Upper lobe of left lung (tissue), 6 donors: ENCODE measurements around the gene CDC27. TPM values are rescaled to one million over a fixed set of nuclear protein-coding genes. Genes with fewer than 3 reads are reported as not detected.

Source experiments
- ATAC-seq, 2 donors: fragments of 200-7000 bp; cut with Tn5 transposase; one replicate each; pipeline ENCODE4 v1.9.1; 2022; ENCODE audit warnings: mild to moderate bottlenecking in 2 of 2, moderate library complexity in 2 of 2; ENCODE audit not compliant: low FRiP score in 2 of 2
- DNase-seq, 2 donors: peaks; one replicate each; pipeline ENCODE4 v3.0.0-alpha.2; 2019 to 2020
- H3K27ac ChIP-seq, 4 donors: fragments of 200-600 bp; sonication (generic); one replicate each; pipeline ENCODE4 v1.5.1; 2016 to 2019
- H3K27me3 ChIP-seq, 4 donors: fragments of 200-600 bp; sonication (generic); one replicate each; pipeline ENCODE4 v1.5.1; 2017 to 2019
- H3K36me3 ChIP-seq, 4 donors: fragments of 200-600 bp; sonication (generic); one replicate each; pipeline ENCODE4 v1.5.1; 2016 to 2019
- H3K4me1 ChIP-seq, 4 donors: fragments of 200-600 bp; sonication (generic); one replicate each; pipeline ENCODE4 v1.5.1; 2018 to 2019
- H3K4me3 ChIP-seq, 4 donors: fragments of 200-600 bp; sonication (generic); one replicate each; pipeline ENCODE4 v1.5.1; 2017 to 2019; ENCODE audit warnings: mild to moderate bottlenecking in 2 of 4, moderate library complexity in 1 of 4
- H3K9me3 ChIP-seq, 4 donors: fragments of 200-600 bp; sonication (generic); one replicate each; pipeline ENCODE4 v1.5.1; 2018 to 2019
- CTCF ChIP-seq, 6 experiments: fragments of 450-650 bp in 4 of 6; fragments of 200-600 bp in 2 of 6; sonication (generic) in 2 of 6; IDR thresholded peaks; one replicate each; pipeline ENCODE4 v1.5.1; 2016 to 2019; ENCODE audit warnings: antibody characterized with exemption in 6 of 6
- EP300 ChIP-seq, 4 donors: sonication (generic); formaldehyde crosslinking; IDR thresholded peaks; one replicate each; pipeline ENCODE4 v1.5.1; 2017; ENCODE audit warnings: antibody characterized with exemption in 4 of 4, control low read depth in 2 of 4
- POLR2A ChIP-seq, 4 donors: fragments of 450-650 bp; IDR thresholded peaks; one replicate each; pipeline ENCODE4 v1.5.1; 2016 to 2017; ENCODE audit warnings: antibody characterized with exemption in 4 of 4, mild to moderate bottlenecking in 2 of 4
- POLR2AphosphoS5 ChIP-seq, 2 donors: sonication (generic); formaldehyde crosslinking; IDR thresholded peaks; one replicate each; pipeline ENCODE4 v1.5.1; 2017; ENCODE audit warnings: antibody characterized with exemption in 2 of 2
- WGBS, 2 donors: methylation state at CpG; one replicate each; pipeline ENCODE4 v1.1.5; 2017 to 2018; 5-methylcytosine and 5-hydroxymethylcytosine counted together
- total RNA-seq, 6 donors: library from RNA; depleted of rRNA in 4 of 6; stranded (reverse); fragments of >200 nt in 4 of 6; gene quantifications; one replicate each; pipeline versions ENCODE4 v1.1.0 to v1.2.1, GENCODE V29; 2016 to 2021
- donor health status: DM: no; HTN: no; CAD: no; lungs with moderate emphysema.
- donor health status: DM: no; HTN: yes; CAD: no; lungs with severe emphysema.

Gene CDC27
- 10 to 100 TPM; 40.3 to 74.8 (median 55.1) TPM for total RNA-seq

GRCh38 chr17:47188876-47189731, at the start of gene CDC27:
Gene CDC27, minus strand, starts transcription at chr17:47189295. Its CDS starts 123 bp downstream, at chr17:47189172.
- peak in 1 of 4 donors; percentile 33 for TF ChIP-seq EP300 (IDR thresholded peaks at IDR 0.05)
- peak in 2 of 6 experiments; percentile 3 to 5 for TF ChIP-seq CTCF (IDR thresholded peaks at IDR 0.05)
- peak in 3 of 4 donors; percentile 48 to 71 (median 55) for TF ChIP-seq POLR2A (IDR thresholded peaks at IDR 0.05)
- peak; percentile 60 to 61 for TF ChIP-seq POLR2AphosphoS5 (IDR thresholded peaks at IDR 0.05)
- H3K36me3 ChIP-seq, result no peaks in the 10 kb centered on the region
- no peaks in the 10 kb centered on the region for H3K9me3 ChIP-seq
- H3K27ac ChIP-seq, result peak within 1 kb of the TSS; percentile 92 to 98 (median 96)
- peak; percentile 98 to 99 for DNase-seq
- H3K4me1 ChIP-seq, result peaks cover 26 to 46% (median 32%) of the 10 kb centered on the region in 4 donors
- WGBS, 2 donors, result 0 to 1% methylated on average over 38 to 49 of the region's 64 CpGs
- ATAC-seq, result peak; percentile 98 to 99
- no peaks in the 10 kb centered on the region for H3K27me3 ChIP-seq
- H3K4me3 ChIP-seq, result peak within 1 kb of the TSS; percentile 65 to 93 (median 80)

GRCh38 chr17:47238321-47239010, 49.4 kb upstream of the CDC27 start:
- H3K27me3 ChIP-seq, result no peaks in the 10 kb centered on the region
- 95% methylated on average over 19 to 21 of the region's 29 CpGs for WGBS, 2 donors
- peak in 1 of 2 donors; percentile 78 for DNase-seq

GRCh38 chr17:47237841-47238240, 48.7 kb upstream of the CDC27 start:
- Histone ChIP-seq H3K4me3 (no peak overlapping the region), H3K27me3 (no peaks in the 10 kb centered on the region), H3K36me3 (no peaks in the 10 kb centered on the region), H3K27ac (no peak overlapping the region), H3K4me1 (peaks cover 12 to 18% (median 15%) of the 10 kb centered on the region in 4 donors), H3K9me3 (no peaks in the 10 kb centered on the region)
- DNase-seq (peak in 1 of 2 donors; percentile 55), ATAC-seq (peak in 1 of 2 donors; percentile 34)
- TF ChIP-seq POLR2A (IDR thresholded peaks at IDR 0.05) (no peak), EP300 (IDR thresholded peaks at IDR 0.05) (no peak), CTCF (IDR thresholded peaks at IDR 0.05) (no peak), POLR2AphosphoS5 (IDR thresholded peaks at IDR 0.05) (no peak)
- WGBS, 2 donors, result 98 to 100% methylated on average over 3 to 6 of the region's 7 CpGs

More at GRCh38 chr17:47238321-47239010, 49.4 kb upstream of the CDC27 start:
- Histone ChIP-seq H3K9me3 (no peaks in the 10 kb centered on the region), H3K4me3 (no peak overlapping the region), H3K4me1 (peaks cover 12 to 18% (median 15%) of the 10 kb centered on the region in 4 donors), H3K36me3 (no peaks in the 10 kb centered on the region), H3K27ac (no peak overlapping the region)
- peak in 1 of 2 donors; percentile 4 for ATAC-seq
- TF ChIP-seq CTCF (IDR thresholded peaks at IDR 0.05) (no peak), POLR2A (IDR thresholded peaks at IDR 0.05) (no peak), POLR2AphosphoS5 (IDR thresholded peaks at IDR 0.05) (no peak), EP300 (IDR thresholded peaks at IDR 0.05) (no peak)

GRCh38 chr17:47235923-47236322, 46.8 kb upstream of the CDC27 start:
- DNase-seq (no peak), ATAC-seq (no peak)
- Histone ChIP-seq H3K4me1 (peaks cover 12 to 16% (median 15%) of the 10 kb centered on the region in 4 donors), H3K27ac (no peak overlapping the region), H3K27me3 (no peaks in the 10 kb centered on the region), H3K9me3 (no peaks in the 10 kb centered on the region), H3K36me3 (no peaks in the 10 kb centered on the region), H3K4me3 (no peak overlapping the region)
- WGBS, 2 donors, result 94 to 96% methylated on average over 2 of the region's 2 CpGs
- TF ChIP-seq POLR2AphosphoS5 (IDR thresholded peaks at IDR 0.05) (no peak), EP300 (IDR thresholded peaks at IDR 0.05) (no peak), CTCF (IDR thresholded peaks at IDR 0.05) (no peak)
